ENCODE measurements around the gene RNF145. TPM values are rescaled to one million over a fixed set of nuclear protein-coding genes. Genes with fewer than 3 reads are reported as not detected.

Gene RNF145
- total and polyA plus RNA-seq, 10 donors = 27.6 to 90.7 (median 69.6) TPM

DNA sequence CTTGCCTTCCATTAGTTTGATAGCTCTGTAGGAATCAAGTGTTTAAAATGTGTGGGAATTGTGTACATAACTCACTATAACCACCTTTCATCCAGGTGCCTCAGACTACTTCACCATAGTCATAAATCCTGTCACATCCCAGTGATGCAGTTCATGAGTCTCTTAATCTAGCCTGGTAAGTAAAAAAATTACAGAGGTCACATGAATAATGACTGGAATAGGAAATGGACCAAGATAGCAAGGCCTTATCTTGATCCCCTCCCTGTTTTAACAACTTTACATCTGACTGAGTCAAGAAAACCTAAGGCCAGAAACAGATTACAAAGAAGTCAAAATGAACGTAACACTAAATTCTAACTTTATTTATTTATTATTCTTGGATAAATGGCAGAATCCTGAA lies 1.5 kb upstream of the RNF145 start:
- Histone ChIP-seq H3K4me1 (peaks cover 9 to 59% (median 38%) of the 10 kb centered on the region in 6 donors), H3K27ac (peak overlapping the region in 6 of 8 donors; percentile 17 to 99 (median 98))
- no peak for DNase-seq

DNA sequence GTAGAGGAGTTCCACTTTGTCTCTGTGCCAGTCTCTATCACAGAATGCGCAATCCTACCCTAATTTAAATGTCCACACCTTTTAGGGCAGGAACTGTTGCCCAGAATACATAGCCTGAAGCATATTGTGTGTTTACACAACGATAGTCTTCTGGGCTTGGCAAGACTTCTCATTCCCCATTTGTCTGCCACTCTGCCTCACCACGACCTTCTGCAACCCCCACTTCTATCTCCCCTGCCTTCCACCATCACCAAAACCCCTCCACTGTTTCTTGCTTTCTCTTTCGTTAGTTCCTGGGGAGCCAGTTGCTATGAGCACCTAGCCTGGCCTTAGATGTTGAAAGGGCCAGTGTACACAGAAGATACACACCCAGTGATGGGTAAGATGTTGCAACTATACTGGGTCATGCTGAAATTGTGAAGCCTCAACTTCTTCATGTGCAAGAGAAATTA lies 883 bp upstream of the RNF145 start:
- intact Hi-C loops (cut with DNase I; ENCODE audit: low total_unique reads) = no loop called here
- H3K36me3 ChIP-seq = no peaks in the 10 kb centered on the region
- peak in 1 of 3 donors; percentile 20 for TF ChIP-seq POLR2AphosphoS5 (IDR thresholded peaks at IDR 0.05)
- TF ChIP-seq, protein P1, sequence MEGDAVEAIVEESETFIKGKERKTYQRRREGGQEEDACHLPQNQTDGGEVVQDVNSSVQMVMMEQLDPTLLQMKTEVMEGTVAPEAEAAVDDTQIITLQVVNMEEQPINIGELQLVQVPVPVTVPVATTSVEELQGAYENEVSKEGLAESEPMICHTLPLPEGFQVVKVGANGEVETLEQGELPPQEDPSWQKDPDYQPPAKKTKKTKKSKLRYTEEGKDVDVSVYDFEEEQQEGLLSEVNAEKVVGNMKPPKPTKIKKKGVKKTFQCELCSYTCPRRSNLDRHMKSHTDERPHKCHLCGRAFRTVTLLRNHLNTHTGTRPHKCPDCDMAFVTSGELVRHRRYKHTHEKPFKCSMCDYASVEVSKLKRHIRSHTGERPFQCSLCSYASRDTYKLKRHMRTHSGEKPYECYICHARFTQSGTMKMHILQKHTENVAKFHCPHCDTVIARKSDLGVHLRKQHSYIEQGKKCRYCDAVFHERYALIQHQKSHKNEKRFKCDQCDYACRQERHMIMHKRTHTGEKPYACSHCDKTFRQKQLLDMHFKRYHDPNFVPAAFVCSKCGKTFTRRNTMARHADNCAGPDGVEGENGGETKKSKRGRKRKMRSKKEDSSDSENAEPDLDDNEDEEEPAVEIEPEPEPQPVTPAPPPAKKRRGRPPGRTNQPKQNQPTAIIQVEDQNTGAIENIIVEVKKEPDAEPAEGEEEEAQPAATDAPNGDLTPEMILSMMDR (IDR thresholded peaks at IDR 0.05 in 8 of 11, conservative IDR thresholded peaks at IDR 0.05 in 3 of 11) = no peak
- TF ChIP-seq POLR2A (IDR thresholded peaks at IDR 0.05) = no peak
- peaks cover 15 to 65% (median 44%) of the 10 kb centered on the region in 6 donors for H3K4me1 ChIP-seq
- H3K27me3 ChIP-seq (replicated peaks in 1 of 7) = no peaks in the 10 kb centered on the region
- H3K4me3 ChIP-seq = peak overlapping the region in 5 of 8 donors; percentile 78 to 97 (median 91)
- peak overlapping the region; percentile 45 to 99 (median 97) for H3K27ac ChIP-seq
- 40 to 70% (median 60%) methylated on average over 4 of the region's 4 CpGs for WGBS, 5 donors
- H3K9me3 ChIP-seq = no peaks in the 10 kb centered on the region
- no peak for DNase-seq

More for the DNA sequence above, 1.5 kb upstream of the RNF145 start:
- Histone ChIP-seq H3K9me3 (no peaks in the 10 kb centered on the region), H3K27me3 (replicated peaks in 1 of 7) (no peaks in the 10 kb centered on the region), H3K4me3 (no peak overlapping the region), H3K36me3 (no peaks in the 10 kb centered on the region)
- intact Hi-C loops (cut with DNase I; ENCODE audit: low total_unique reads) = no loop called here
- WGBS, 5 donors = 85 to 95% (median 89%) methylated on average over 1 of the region's 1 CpG
- TF ChIP-seq POLR2A (IDR thresholded peaks at IDR 0.05) (no peak), POLR2AphosphoS5 (IDR thresholded peaks at IDR 0.05) (no peak)
- TF ChIP-seq, protein P1 (IDR thresholded peaks at IDR 0.05 in 8 of 11, conservative IDR thresholded peaks at IDR 0.05 in 3 of 11) = no peak

DNA sequence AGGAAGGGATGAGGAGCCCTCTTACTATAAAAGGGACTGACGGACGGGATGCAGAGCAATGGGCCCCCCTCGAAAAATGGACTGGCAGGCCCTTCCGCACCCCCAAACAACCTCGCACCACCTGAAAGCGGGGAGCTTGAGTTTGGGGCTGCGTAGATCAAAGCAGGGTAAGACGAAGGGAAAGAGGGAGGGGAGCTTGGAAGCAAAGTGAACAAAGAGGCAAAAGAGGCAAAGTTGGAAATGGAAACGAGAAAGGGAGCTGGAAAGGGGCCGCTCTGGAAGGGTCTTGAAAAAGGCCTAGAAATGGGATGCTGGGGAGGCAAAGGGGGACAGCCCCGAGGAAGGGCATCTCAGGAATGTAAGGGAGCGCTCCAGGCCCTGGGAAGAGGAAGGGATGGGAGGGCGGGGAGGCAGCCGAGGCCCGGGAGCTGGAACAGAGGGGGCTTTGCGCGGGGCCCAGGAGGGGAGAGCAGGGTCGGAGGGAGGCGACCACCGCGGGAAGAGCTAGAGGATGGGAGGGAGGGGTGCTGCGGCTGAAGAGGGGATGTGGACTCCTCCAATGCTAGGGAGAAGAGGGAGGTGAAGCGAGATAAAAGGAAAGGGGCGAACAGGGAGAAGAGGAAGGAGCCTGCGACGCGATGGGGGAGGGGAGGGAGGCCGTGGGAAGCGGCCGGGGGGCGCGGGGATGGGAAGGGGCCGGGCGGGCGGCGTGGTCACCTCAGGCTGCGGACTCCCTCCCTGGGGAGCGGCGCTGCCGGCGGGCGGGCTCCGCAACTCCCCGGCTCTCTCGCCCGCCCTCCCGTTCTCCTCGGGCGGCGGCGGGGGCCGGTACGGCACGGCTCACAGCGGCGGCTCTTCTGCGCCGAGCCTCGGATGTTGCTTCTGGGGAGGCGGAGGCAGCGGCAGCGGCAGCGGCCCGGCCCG lies 577 bp downstream of the RNF145 start:
- Histone ChIP-seq H3K36me3 (no peaks in the 10 kb centered on the region), H3K4me3 (peak overlapping the region; percentile 78 to 97 (median 88)), H3K4me1 (peaks cover 29 to 79% (median 59%) of the 10 kb centered on the region in 6 donors), H3K27ac (peak overlapping the region; percentile 94 to 99 (median 97)), H3K27me3 (replicated peaks in 1 of 7) (no peaks in the 10 kb centered on the region), H3K9me3 (no peaks in the 10 kb centered on the region)
- WGBS, 5 donors = 0 to 1% (median 1%) methylated on average over 28 to 65 of the region's 65 CpGs
- no peak for TF ChIP-seq POLR2AphosphoS5 (IDR thresholded peaks at IDR 0.05)
- no peak for TF ChIP-seq POLR2A (IDR thresholded peaks at IDR 0.05)
- TF ChIP-seq, protein P1 (IDR thresholded peaks at IDR 0.05 in 8 of 11, conservative IDR thresholded peaks at IDR 0.05 in 3 of 11) = no peak
- no peak for DNase-seq
- intact Hi-C loops (cut with DNase I; ENCODE audit: low total_unique reads) = loop anchor here (5.0 kb wide), 1 partner anchor 54 kb away; the partner anchor contains the start of gene UBLCP1

Data from spleen (tissue), 11 donors.